CD4-positive, alpha-beta T cell treated with Interferon gamma for 1 hour (primary cell): ENCODE measurements around the gene SPART.
A peak's percentile ranks its signal among the peaks of the same experiment; 100 is the strongest.
"Not testable (repeated sequence)": the region's sequence is repeated elsewhere in the genome, so short reads cannot be mapped to it uniquely, and the experiment has no call there.

Experiments used
- DNase-seq: peaks from one replicate; pipeline ENCODE4 v3.0.0-alpha.2; 2020

Gene SPART

GRCh38 chr13:36354842-36355623 is 8.8 kb upstream of the SPART start:
- no peak for DNase-seq

GRCh38 chr13:36353001-36353400 is 6.8 kb upstream of the SPART start:
- DNase-seq: no peak

- no peak for DNase-seq
These were observed 6.2 kb upstream of the SPART start for GRCh38 chr13:36352350-36352749.

GRCh38 chr13:36347531-36348210 is 1.5 kb upstream of the SPART start:
- no peak for DNase-seq

- peak; percentile 42 for DNase-seq
These were observed 564 bp downstream of the SPART start for GRCh38 chr13:36345438-36346221.

- no peak for DNase-seq
These were observed 1.2 kb downstream of the SPART start for GRCh38 chr13:36344886-36345437.

GRCh38 chr13:36344173-36344572 is 2.0 kb downstream of the SPART start:
- no peak for DNase-seq

GRCh38 chr13:36343766-36344165 is 2.4 kb downstream of the SPART start:
- DNase-seq: no peak

GRCh38 chr13:36342715-36343114 is 3.5 kb downstream of the SPART start:
- DNase-seq: no peak

- DNase-seq: no peak
These were observed 4.5 kb downstream of the SPART start for GRCh38 chr13:36341718-36342117.

GRCh38 chr13:36339600-36340155 is 6.5 kb downstream of the SPART start:
- DNase-seq: no peak

GRCh38 chr13:36337938-36338641 is 8.1 kb downstream of the SPART start:
- no peak for DNase-seq

GRCh38 chr13:36332986-36333385 is 13.2 kb downstream of the SPART start:
- no peak for DNase-seq

- DNase-seq: not testable (repeated sequence)
These were observed 13.9 kb downstream of the SPART start for GRCh38 chr13:36332255-36332654.

- no peak for DNase-seq
These were observed 14.9 kb downstream of the SPART start for GRCh38 chr13:36331280-36331679.

GRCh38 chr13:36329361-36329760 is 16.8 kb downstream of the SPART start:
- no peak for DNase-seq

- DNase-seq: no peak
These were observed 17.4 kb downstream of the SPART start for GRCh38 chr13:36328821-36329220.

- DNase-seq: no peak
These were observed 20.3 kb downstream of the SPART start for GRCh38 chr13:36325912-36326311.

- DNase-seq: not testable (repeated sequence)
These were observed 21.3 kb downstream of the SPART start for GRCh38 chr13:36324881-36325280.

- no peak for DNase-seq
These were observed 22.1 kb downstream of the SPART start for GRCh38 chr13:36323951-36324566.

GRCh38 chr13:36323408-36323807 is 22.8 kb downstream of the SPART start:
- DNase-seq: no peak

GRCh38 chr13:36319793-36320192 is 26.4 kb downstream of the SPART start:
- not testable (repeated sequence) for DNase-seq
